ENCODE data around the gene ZBTB43. TPM values are rescaled to one million over a fixed set of nuclear protein-coding genes. Genes with fewer than 3 reads are reported as not detected.

The ZBTB43 gene
- total RNA-seq, 4 donors from 2014 or later = 3.5 to 22.2 (median 11.0) TPM

DNA sequence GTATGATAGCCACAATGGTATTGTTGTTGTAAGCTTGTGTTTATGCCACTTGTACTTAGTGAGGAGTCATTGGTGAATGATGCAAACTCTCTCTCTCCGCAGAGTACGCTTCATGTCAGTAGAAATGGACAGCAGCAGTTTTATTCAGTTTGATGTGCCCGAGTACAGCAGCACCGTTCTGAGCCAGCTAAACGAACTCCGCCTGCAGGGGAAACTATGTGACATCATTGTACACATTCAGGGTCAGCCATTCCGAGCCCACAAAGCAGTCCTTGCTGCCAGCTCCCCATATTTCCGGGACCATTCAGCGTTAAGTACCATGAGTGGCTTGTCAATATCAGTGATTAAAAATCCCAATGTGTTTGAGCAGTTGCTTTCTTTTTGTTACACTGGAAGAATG is 74.4 kb downstream of the ZBTB43 start:
- Histone ChIP-seq H3K27ac (no peak overlapping the region), H3K4me3 (no peak overlapping the region), H3K9me3 (no peaks in the 10 kb centered on the region), H3K36me3 (no peaks in the 10 kb centered on the region), H3K4me1 (no peaks in the 10 kb centered on the region), H3K27me3 (no peaks in the 10 kb centered on the region)
- intact Hi-C loops (cut with DNase I; ENCODE audit: low total_unique reads) = no loop called here
- DNase-seq = no peak
- no peak for TF ChIP-seq POLR2A (IDR thresholded peaks at IDR 0.05)
- TF ChIP-seq, protein P1, sequence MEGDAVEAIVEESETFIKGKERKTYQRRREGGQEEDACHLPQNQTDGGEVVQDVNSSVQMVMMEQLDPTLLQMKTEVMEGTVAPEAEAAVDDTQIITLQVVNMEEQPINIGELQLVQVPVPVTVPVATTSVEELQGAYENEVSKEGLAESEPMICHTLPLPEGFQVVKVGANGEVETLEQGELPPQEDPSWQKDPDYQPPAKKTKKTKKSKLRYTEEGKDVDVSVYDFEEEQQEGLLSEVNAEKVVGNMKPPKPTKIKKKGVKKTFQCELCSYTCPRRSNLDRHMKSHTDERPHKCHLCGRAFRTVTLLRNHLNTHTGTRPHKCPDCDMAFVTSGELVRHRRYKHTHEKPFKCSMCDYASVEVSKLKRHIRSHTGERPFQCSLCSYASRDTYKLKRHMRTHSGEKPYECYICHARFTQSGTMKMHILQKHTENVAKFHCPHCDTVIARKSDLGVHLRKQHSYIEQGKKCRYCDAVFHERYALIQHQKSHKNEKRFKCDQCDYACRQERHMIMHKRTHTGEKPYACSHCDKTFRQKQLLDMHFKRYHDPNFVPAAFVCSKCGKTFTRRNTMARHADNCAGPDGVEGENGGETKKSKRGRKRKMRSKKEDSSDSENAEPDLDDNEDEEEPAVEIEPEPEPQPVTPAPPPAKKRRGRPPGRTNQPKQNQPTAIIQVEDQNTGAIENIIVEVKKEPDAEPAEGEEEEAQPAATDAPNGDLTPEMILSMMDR (IDR thresholded peaks at IDR 0.05) = no peak

GRCh38 chr9:126880226-126880946 is 75.5 kb downstream of the ZBTB43 start:
- H3K4me1 ChIP-seq = no peaks in the 10 kb centered on the region
- no peaks in the 10 kb centered on the region for H3K9me3 ChIP-seq
- intact Hi-C loops (cut with DNase I; ENCODE audit: low total_unique reads) = no loop called here
- no peak for DNase-seq
- H3K27me3 ChIP-seq = no peaks in the 10 kb centered on the region
- no peak for TF ChIP-seq POLR2A (IDR thresholded peaks at IDR 0.05)
- TF ChIP-seq, protein P1 (IDR thresholded peaks at IDR 0.05) = no peak
- no peaks in the 10 kb centered on the region for H3K36me3 ChIP-seq
- no peak overlapping the region for H3K4me3 ChIP-seq
- H3K27ac ChIP-seq = no peak overlapping the region

DNA sequence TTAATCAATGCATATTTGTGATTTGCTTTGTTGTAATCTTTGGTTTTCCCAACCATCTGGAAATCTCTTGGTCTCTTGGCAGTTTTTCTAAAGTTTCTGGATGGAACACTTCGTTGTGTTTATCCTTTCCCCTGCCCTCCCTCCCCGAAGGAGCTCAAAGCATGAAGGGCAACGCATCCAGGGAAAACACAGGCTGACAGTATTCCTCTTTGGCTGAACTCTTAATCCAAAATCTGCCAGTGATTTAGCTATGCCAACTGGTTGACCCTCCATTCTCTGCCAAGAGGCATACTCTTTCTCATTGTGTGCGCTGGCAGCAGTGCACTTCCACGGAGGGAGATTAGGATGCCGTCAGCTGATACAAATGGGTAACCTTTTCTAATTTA is 76.1 kb downstream of the ZBTB43 start:
- TF ChIP-seq, protein P1 (IDR thresholded peaks at IDR 0.05) = no peak
- TF ChIP-seq POLR2A (IDR thresholded peaks at IDR 0.05) = no peak
- no peak overlapping the region for H3K4me3 ChIP-seq

GRCh38 chr9:126882746-126883145 is 77.9 kb downstream of the ZBTB43 start:
- H3K36me3 ChIP-seq = no peaks in the 10 kb centered on the region
- no peak for DNase-seq
- TF ChIP-seq POLR2A (IDR thresholded peaks at IDR 0.05) = no peak
- TF ChIP-seq, protein P1 (IDR thresholded peaks at IDR 0.05) = no peak
- no peak overlapping the region for H3K4me3 ChIP-seq
- H3K9me3 ChIP-seq = no peaks in the 10 kb centered on the region
- no peaks in the 10 kb centered on the region for H3K4me1 ChIP-seq
- no peaks in the 10 kb centered on the region for H3K27me3 ChIP-seq
- no peak overlapping the region for H3K27ac ChIP-seq
- intact Hi-C loops (cut with DNase I; ENCODE audit: low total_unique reads) = no loop called here

More for the DNA sequence above, 76.1 kb downstream of the ZBTB43 start:
- no peaks in the 10 kb centered on the region for H3K4me1 ChIP-seq
- no peak overlapping the region for H3K27ac ChIP-seq
- no peak for DNase-seq
- H3K36me3 ChIP-seq = no peaks in the 10 kb centered on the region
- H3K27me3 ChIP-seq = no peaks in the 10 kb centered on the region
- intact Hi-C loops (cut with DNase I; ENCODE audit: low total_unique reads) = no loop called here
- no peaks in the 10 kb centered on the region for H3K9me3 ChIP-seq

DNA sequence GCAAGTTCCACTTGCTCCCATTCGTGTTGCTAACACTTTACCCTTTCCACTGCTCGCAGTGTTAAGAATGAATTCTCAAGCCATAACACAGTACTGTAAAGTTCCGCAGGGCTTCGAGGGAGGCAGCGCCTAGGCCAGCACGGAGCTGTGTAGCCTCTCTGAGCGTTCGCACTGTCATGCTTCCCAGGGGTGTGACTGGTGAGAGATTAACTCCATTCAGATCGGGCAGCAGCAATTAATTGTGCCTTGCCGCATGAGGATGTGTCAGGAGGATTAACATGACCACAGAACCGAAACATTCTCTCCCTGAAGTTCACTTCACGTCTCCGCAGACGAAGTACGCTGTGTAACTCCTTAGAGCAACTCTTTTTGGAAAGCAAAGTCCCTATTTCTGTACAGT is 78.8 kb downstream of the ZBTB43 start:
- Histone ChIP-seq H3K27ac (no peak overlapping the region), H3K4me1 (no peaks in the 10 kb centered on the region), H3K36me3 (no peaks in the 10 kb centered on the region), H3K4me3 (no peak overlapping the region), H3K27me3 (no peaks in the 10 kb centered on the region), H3K9me3 (no peaks in the 10 kb centered on the region)
- TF ChIP-seq, protein P1 (IDR thresholded peaks at IDR 0.05) = no peak
- no peak for TF ChIP-seq POLR2A (IDR thresholded peaks at IDR 0.05)
- no peak for DNase-seq
- intact Hi-C loops (cut with DNase I; ENCODE audit: low total_unique reads) = no loop called here

Data from uterus (tissue), 4 donors.